BJ (cell line): Measurements from ENCODE around the gene DZIP1L. TPM values are rescaled to one million over a fixed set of nuclear protein-coding genes. Genes with fewer than 3 reads are reported as not detected.

Source experiments
- CTCF ChIA-PET: fragments of 350-600 bp; formaldehyde crosslinking; extraction: SDS; loops from one replicate; lab custom pipeline; 2021; ENCODE audit warnings: antibody characterized with exemption, inconsistent platforms; lab: Yijun Ruan, JAX
- POLR2A ChIA-PET: fragments of 300-600 bp; sonication (Branson Sonifier 250); formaldehyde crosslinking; extraction: SDS; loops from one replicate; lab custom pipeline; 2021; ENCODE audit warnings: antibody characterized with exemption; lab: Charles Lee
- DNase-seq: peaks from one replicate; pipeline ENCODE4 v3.0.0-alpha.2; 2011; ENCODE audit warnings: low read depth
- H3K27me3 ChIP-seq: 2 replicates; pipeline ENCODE4 v1.6.0; 2011; ENCODE audit warnings: low read length; ENCODE audit not compliant: control insufficient read depth, insufficient read depth
- H3K36me3 ChIP-seq: 2 replicates; pipeline ENCODE4 v1.5.1; 2011; ENCODE audit warnings: low read length; ENCODE audit not compliant: control insufficient read depth, insufficient read depth
- H3K4me3 ChIP-seq: 2 replicates; pipeline ENCODE4 v1.5.1; 2011; ENCODE audit warnings: low read depth, mild to moderate bottlenecking, control low read depth, low read length
- polyA plus RNA-seq: library from polyadenylated mRNA; depleted of rRNA; stranded (reverse); fragments of >200 nt; gene quantifications from 2 replicates; pipeline ENCODE4 v1.2.3, GENCODE V29; 2011
- TF ChIP-seq, protein P1 (sequence below): IDR thresholded peaks from 2 replicates; pipeline ENCODE4 v1.5.1; 2011; ENCODE audit warnings: low read depth, mild to moderate bottlenecking, control low read depth, inconsistent platforms, low read length, moderate library complexity; ENCODE audit not compliant: insufficient read depth

The DZIP1L gene
- polyA plus RNA-seq, 1 experiment: 12.7 TPM

DNA sequence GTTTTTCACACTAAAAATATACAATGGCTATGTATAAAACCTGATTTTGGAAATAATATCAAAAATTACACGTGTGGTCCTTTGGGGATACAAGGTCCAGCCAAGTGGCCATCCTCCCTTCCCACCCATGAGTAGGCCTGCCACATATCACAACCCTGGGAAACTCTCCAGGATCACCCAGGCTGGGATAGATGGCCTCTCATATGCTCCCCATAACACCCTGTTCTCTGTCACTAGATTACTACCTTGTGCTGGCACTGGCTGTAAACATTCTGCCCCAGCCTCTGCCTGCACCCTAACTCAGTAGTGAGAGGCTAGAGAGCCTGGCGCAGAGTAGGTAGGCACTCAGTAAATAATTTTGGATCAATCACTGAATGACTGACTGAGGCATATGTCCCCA is 53.4 kb downstream of the DZIP1L start:
- Histone ChIP-seq H3K4me3 (no peak overlapping the region), H3K27me3 (no peaks in the 10 kb centered on the region), H3K36me3 (peaks cover 17% of the 10 kb centered on the region)
- ChIA-PET POLR2A (no interaction called here), CTCF (interaction anchor here (1.2 to 17.9 kb wide), 3 partner anchors 9 to 60 kb away, joined by 3 to 311 read pairs (median 38); partner anchors contain the start of gene DZIP1L)
- DNase-seq: no peak
- TF ChIP-seq, protein P1, sequence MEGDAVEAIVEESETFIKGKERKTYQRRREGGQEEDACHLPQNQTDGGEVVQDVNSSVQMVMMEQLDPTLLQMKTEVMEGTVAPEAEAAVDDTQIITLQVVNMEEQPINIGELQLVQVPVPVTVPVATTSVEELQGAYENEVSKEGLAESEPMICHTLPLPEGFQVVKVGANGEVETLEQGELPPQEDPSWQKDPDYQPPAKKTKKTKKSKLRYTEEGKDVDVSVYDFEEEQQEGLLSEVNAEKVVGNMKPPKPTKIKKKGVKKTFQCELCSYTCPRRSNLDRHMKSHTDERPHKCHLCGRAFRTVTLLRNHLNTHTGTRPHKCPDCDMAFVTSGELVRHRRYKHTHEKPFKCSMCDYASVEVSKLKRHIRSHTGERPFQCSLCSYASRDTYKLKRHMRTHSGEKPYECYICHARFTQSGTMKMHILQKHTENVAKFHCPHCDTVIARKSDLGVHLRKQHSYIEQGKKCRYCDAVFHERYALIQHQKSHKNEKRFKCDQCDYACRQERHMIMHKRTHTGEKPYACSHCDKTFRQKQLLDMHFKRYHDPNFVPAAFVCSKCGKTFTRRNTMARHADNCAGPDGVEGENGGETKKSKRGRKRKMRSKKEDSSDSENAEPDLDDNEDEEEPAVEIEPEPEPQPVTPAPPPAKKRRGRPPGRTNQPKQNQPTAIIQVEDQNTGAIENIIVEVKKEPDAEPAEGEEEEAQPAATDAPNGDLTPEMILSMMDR: no peak

DNA sequence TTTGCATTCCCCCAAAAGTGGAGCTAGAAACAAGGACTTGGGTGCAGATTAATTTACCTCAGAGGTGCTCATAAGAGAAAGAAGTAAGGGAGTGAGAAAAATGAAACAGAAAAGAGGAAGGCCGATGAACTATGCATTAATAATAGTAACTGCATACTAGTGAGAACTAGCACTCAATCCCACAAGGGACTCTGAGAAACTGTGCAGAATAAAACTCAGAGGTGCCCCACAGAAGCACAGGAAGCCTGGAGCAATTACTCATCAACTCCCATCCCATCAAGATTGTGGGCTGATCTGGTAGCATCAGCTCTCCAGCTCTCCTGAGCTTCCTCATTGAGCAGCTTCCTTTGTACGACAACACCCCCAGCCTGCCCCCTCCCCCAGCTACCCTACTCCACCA is 54.6 kb downstream of the DZIP1L start:
- Histone ChIP-seq H3K4me3 (no peak overlapping the region), H3K27me3 (no peaks in the 10 kb centered on the region), H3K36me3 (peaks cover 11% of the 10 kb centered on the region)
- CTCF ChIA-PET: interaction anchor here (3.4 to 17.9 kb wide), 3 partner anchors 8 to 61 kb away, joined by 8 to 311 read pairs (median 38); partner anchors contain the start of gene DZIP1L
- no peak for DNase-seq
- TF ChIP-seq, protein P1: no peak
- POLR2A ChIA-PET: no interaction called here

DNA sequence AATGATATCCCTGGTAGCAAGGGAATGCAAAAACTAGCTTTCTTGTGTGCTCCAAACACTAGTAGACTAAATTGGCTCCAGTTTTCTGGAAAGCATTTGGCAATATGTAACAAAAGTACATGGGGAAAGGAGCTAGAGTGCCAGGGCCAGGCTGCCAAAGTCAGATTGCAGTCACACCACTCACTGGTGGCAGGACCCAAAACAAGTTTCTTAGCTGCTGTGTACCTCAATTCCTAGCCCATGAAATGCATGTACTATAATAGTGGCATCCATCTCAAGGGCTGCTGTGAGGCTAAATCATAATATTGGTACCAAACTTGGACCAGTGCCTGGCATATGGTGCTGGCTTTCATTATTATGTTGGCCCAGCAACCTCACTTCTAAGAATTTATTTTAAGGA is 56.1 kb downstream of the DZIP1L start:
- ChIA-PET POLR2A (no interaction called here), CTCF (interaction anchor here (3.4 to 17.9 kb wide), 2 partner anchors 10 to 63 kb away, joined by 8 to 311 read pairs; partner anchors contain the start of gene DZIP1L)
- H3K27me3 ChIP-seq: no peaks in the 10 kb centered on the region
- peaks cover 7% of the 10 kb centered on the region for H3K36me3 ChIP-seq
- TF ChIP-seq, protein P1: no peak
- no peak for DNase-seq
- no peak overlapping the region for H3K4me3 ChIP-seq

DNA sequence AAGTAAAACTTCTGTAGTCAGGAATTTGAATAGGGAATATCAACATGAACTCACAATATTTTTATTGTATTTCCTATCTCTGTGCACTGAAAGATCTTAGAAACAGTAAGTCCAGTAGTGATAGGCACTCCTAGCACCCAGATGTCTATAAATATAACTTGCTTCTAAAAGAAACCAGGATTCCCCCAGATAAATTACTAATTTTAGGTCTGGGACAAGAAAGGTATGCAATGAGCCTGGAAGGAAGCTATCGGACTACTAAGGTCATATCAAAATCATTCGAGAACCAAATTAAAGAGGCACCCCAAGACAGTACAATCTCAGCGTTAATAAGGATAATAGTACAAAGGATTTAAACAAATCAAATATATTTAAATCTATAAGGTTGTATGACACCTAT is 58.0 kb downstream of the DZIP1L start:
- TF ChIP-seq, protein P1: no peak
- CTCF ChIA-PET: interaction anchor here (0.6 to 17.9 kb wide), 3 partner anchors 9 to 64 kb away, joined by 3 to 311 read pairs (median 4); partner anchors contain the start of gene DZIP1L
- DNase-seq: no peak

DNA sequence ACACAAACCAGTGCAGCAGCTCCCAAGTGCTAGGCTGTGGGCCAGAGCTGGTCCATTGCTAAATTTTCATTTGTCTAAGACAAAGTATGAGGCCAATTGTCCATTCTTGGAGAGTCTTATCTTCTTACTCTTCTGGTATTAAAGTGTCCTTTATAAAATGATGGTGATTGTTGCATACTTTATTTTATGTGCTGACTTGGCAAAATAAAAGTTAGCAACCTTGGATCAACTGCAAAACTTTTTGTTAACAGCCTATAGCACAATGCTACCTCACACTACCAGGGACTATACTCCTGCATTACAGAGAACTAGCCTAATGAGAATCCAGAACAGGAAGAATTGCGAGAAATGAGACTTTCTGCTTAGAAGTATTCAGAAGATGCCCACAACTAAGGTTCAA is 61.4 kb downstream of the DZIP1L start:
- POLR2A ChIA-PET: no interaction called here
- H3K4me3 ChIP-seq: no peak overlapping the region
- DNase-seq: no peak
- TF ChIP-seq, protein P1: no peak
- CTCF ChIA-PET: interaction anchor here (0.6 to 3.2 kb wide), 2 partner anchors 10 to 48 kb away, joined by 3 to 38 read pairs; no protein-coding TSS in a partner anchor
- no peaks in the 10 kb centered on the region for H3K27me3 ChIP-seq
- H3K36me3 ChIP-seq: no peaks in the 10 kb centered on the region

More for the DNA sequence above, 58.0 kb downstream of the DZIP1L start:
- H3K36me3 ChIP-seq: peaks cover 1% of the 10 kb centered on the region
- no peaks in the 10 kb centered on the region for H3K27me3 ChIP-seq
- no peak overlapping the region for H3K4me3 ChIP-seq
- POLR2A ChIA-PET: no interaction called here
